Smooth muscle cell (in vitro differentiated cells): Measurements from ENCODE around the gene MTNR1A. TPM values are rescaled to one million over a fixed set of nuclear protein-coding genes. Genes with fewer than 3 reads are reported as not detected.
A peak's percentile ranks its signal among the peaks of the same experiment; 100 is the strongest.

Experiments
- DNase-seq: peaks from one replicate; lab custom pipeline; 2025; ENCODE audit not compliant: unreplicated experiment; lab: John Stamatoyannopoulos, UW
- H2AFZ ChIP-seq: fragments of 200-600 bp; sonication (generic); 2 replicates; pipeline ENCODE4 v1.6.0; 2016; ENCODE audit warnings: antibody characterized with exemption, low read depth, mild to moderate bottlenecking
- H3F3A ChIP-seq: fragments of 200-600 bp; sonication (generic); 2 replicates; pipeline ENCODE4 v1.6.0; 2017; ENCODE audit warnings: antibody characterized with exemption, low read depth
- H3K27ac ChIP-seq: fragments of 200-600 bp; sonication (generic); 2 replicates; pipeline ENCODE4 v1.5.1; 2016; ENCODE audit warnings: low read depth, mild to moderate bottlenecking
- H3K27me3 ChIP-seq: fragments of 200-600 bp; sonication (generic); 2 replicates; pipeline ENCODE4 v1.6.1; 2016; ENCODE audit warnings: low read depth, mild to moderate bottlenecking
- H3K36me3 ChIP-seq: fragments of 200-600 bp; sonication (generic); 2 replicates; pipeline ENCODE4 v1.5.1; 2016; ENCODE audit warnings: low read depth
- H3K4me1 ChIP-seq: fragments of 200-600 bp; sonication (generic); 2 replicates; pipeline ENCODE4 v1.5.1; 2016; ENCODE audit warnings: low read depth
- H3K4me2 ChIP-seq: fragments of 200-600 bp; sonication (generic); 2 replicates; pipeline ENCODE4 v1.6.0; 2016; ENCODE audit warnings: mild to moderate bottlenecking
- H3K4me3 ChIP-seq: fragments of 200-600 bp; sonication (generic); 2 replicates; pipeline ENCODE4 v1.5.1; 2016; ENCODE audit warnings: mild to moderate bottlenecking
- H3K79me2 ChIP-seq: fragments of 200-600 bp; sonication (generic); 2 replicates; pipeline ENCODE4 v1.6.0; 2016; ENCODE audit warnings: low read depth, mild to moderate bottlenecking
- H3K9ac ChIP-seq: fragments of 200-600 bp; sonication (generic); 2 replicates; pipeline ENCODE4 v1.6.0; 2016; ENCODE audit warnings: low read depth
- H3K9me3 ChIP-seq: fragments of 200-600 bp; sonication (generic); replicated peaks from 2 replicates; pipeline ENCODE4 v1.5.1; 2016; ENCODE audit warnings: low read depth
- H4K20me1 ChIP-seq: fragments of 200-600 bp; sonication (generic); 2 replicates; pipeline ENCODE4 v1.6.0; 2016; ENCODE audit warnings: low read depth
- CTCF ChIP-seq: fragments of 200-600 bp; sonication (generic); IDR thresholded peaks from 2 replicates; pipeline ENCODE4 v1.5.1; 2017; ENCODE audit warnings: borderline replicate concordance, mild to moderate bottlenecking, antibody characterized with exemption; ENCODE audit not compliant: insufficient read depth, poor library complexity, severe bottlenecking
- WGBS: methylation state at CpG from one replicate; pipeline ENCODE4 v1.1.7; 2016; ENCODE audit warnings: low lambda C conversion rate; 5-methylcytosine and 5-hydroxymethylcytosine counted together
- polyA plus RNA-seq: library from polyadenylated mRNA; unstranded; fragments of >200 nt; fragmentation: Nextera tagmentation; extraction: Ambion mirVana; gene quantifications from 2 replicates; pipeline ENCODE4 v1.2.1, GENCODE V29; 2016
- total RNA-seq: library from RNA; depleted of rRNA; stranded (reverse); fragments of >200 nt; gene quantifications from 2 replicates; pipeline ENCODE4 v1.2.3, GENCODE V29; 2014

The MTNR1A gene
- total and polyA plus RNA-seq, 2 experiments from 2014 or later = not detected

DNA sequence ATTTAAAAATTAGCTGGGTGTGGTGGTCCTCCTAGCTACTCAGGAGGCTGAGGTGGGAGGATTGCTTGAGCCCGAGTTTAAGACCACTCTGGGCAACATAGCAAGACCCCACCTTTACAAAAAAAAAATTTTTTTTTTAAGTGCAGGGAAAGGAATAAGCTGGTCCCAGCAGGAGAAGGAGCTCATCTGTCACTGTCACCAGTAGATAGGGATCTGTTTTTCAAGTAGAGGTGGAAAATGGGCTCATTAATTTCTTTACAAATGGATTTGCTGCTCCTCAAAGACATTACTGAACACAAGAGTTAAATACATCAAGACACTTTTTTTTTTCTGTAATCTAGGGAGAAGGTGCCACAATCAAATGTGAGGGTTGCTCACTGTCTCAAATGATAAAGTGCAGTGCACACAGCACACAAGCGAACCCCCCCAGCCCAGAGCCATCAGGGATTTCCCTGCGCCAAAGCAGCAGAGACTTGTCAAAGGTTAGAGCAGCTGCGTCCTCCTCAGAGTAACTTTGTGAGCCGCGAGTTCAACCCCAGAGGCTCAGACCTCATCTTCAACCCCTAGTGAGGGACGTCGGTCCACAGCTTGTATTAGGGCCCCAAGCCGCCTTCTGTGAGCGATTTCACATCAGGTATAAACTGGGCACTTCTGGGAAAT, 14.3 kb upstream of the MTNR1A start:
- no peak for DNase-seq
- no peak overlapping the region for H3K4me3 ChIP-seq
- peak overlapping the region; percentile 54 for H3K4me2 ChIP-seq

DNA sequence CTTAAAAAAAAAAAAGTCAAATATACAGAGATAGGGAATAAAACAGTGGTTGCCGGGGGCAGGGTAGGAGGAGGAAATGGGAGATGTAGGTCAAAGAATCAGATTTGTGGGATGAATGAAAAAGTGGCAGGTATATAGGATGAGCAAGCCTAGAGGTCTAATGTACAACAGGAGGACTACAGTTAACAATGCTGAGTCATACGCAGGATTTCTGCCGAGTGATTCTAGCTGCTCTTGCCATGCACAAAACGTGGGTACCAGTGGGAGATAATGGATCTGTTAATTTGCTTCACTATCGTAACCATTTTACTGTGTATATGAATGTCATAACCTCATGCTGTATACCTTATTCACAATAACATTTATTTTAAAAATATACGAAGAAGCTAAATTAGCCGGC, 10.7 kb upstream of the MTNR1A start:
- Histone ChIP-seq H3K4me2 (no peak overlapping the region), H3K79me2 (no peaks in the 10 kb centered on the region), H3F3A (no peaks in the 10 kb centered on the region), H4K20me1 (no peaks in the 10 kb centered on the region), H2AFZ (no peak overlapping the region), H3K4me1 (no peaks in the 10 kb centered on the region), H3K9ac (no peak overlapping the region), H3K36me3 (no peaks in the 10 kb centered on the region), H3K27ac (no peak overlapping the region), H3K4me3 (no peak overlapping the region), H3K9me3 (no peaks in the 10 kb centered on the region), H3K27me3 (no peaks in the 10 kb centered on the region)
- DNase-seq = no peak
- no peak for TF ChIP-seq CTCF
- whole genome bisulfite sequencing = 77% methylated on average over 7 of the region's 7 CpGs

More for the DNA sequence above, 14.3 kb upstream of the MTNR1A start:
- Histone ChIP-seq H3K27ac (no peak overlapping the region), H2AFZ (no peak overlapping the region), H3K36me3 (no peaks in the 10 kb centered on the region), H3K9ac (no peak overlapping the region), H3K9me3 (no peaks in the 10 kb centered on the region), H3F3A (no peaks in the 10 kb centered on the region), H3K4me1 (no peaks in the 10 kb centered on the region), H3K79me2 (no peaks in the 10 kb centered on the region), H3K27me3 (no peaks in the 10 kb centered on the region), H4K20me1 (no peaks in the 10 kb centered on the region)
- TF ChIP-seq CTCF = no peak
- WGBS = 80% methylated on average over 10 of the region's 10 CpGs

DNA sequence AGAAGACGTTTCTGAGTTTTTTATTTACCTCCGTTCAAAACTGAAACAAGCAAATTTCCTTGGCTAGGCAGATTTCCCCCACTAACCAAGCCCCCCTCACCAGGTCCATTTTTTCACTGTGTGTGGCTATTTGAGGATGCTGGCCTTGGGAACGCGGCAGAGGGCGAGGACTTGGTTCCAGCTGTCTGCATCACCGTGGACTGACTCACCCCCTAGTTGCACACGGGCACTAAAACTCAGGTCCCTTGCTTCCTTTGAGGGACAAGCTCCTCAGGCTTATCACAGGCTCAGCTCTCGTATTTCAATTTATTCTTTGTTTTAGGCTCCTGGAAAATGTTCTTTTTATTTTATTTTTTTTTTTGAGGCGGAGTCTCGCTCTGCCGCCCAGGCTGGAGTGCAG, 8.4 kb upstream of the MTNR1A start:
- no peak overlapping the region for H2AFZ ChIP-seq
- no peaks in the 10 kb centered on the region for H3K4me1 ChIP-seq
- DNase-seq = no peak
- H3K9me3 ChIP-seq = no peaks in the 10 kb centered on the region
- whole genome bisulfite sequencing = 91% methylated on average over 11 of the region's 11 CpGs
- H3K36me3 ChIP-seq = no peaks in the 10 kb centered on the region
- no peaks in the 10 kb centered on the region for H3K79me2 ChIP-seq
- no peak overlapping the region for H3K4me2 ChIP-seq
- no peak overlapping the region for H3K27ac ChIP-seq
- no peaks in the 10 kb centered on the region for H3K27me3 ChIP-seq
- H3F3A ChIP-seq = no peaks in the 10 kb centered on the region
- H3K9ac ChIP-seq = no peak overlapping the region
- H3K4me3 ChIP-seq = no peak overlapping the region
- no peaks in the 10 kb centered on the region for H4K20me1 ChIP-seq
- TF ChIP-seq CTCF = no peak

- Histone ChIP-seq H3K4me1 (no peaks in the 10 kb centered on the region), H3K9me3 (no peaks in the 10 kb centered on the region), H3K27me3 (no peaks in the 10 kb centered on the region), H3K4me2 (no peak overlapping the region), H4K20me1 (no peaks in the 10 kb centered on the region), H3K4me3 (no peak overlapping the region), H3K36me3 (no peaks in the 10 kb centered on the region), H3K9ac (no peak overlapping the region), H3K79me2 (no peaks in the 10 kb centered on the region), H3F3A (peaks cover 3% of the 10 kb centered on the region), H2AFZ (no peak overlapping the region), H3K27ac (no peak overlapping the region)
- no peak for TF ChIP-seq CTCF
- 95% methylated on average over 1 of the region's 1 CpG for WGBS
- DNase-seq = no peak
Observed at GRCh38 chr4:186561748-186562147, 6.4 kb upstream of the MTNR1A start.
